Measurements from ENCODE around the gene ZDHHC11B. TPM values are rescaled to one million over a fixed set of nuclear protein-coding genes. Genes with fewer than 3 reads are reported as not detected.
"Not testable (repeated sequence)": the region's sequence is repeated elsewhere in the genome, so short reads cannot be mapped to it uniquely, and the experiment has no call there.

The ZDHHC11B gene
- polyA plus RNA-seq, 5 donors: 24.9 to 42.4 (median 39.3) TPM

- not testable (repeated sequence) for DNase-seq
These were observed 714 bp upstream of the ZDHHC11B start for GRCh38 chr5:785181-785705.

GRCh38 chr5:783881-784427 lies 575 bp downstream of the ZDHHC11B start:
- peak in 1 of 2 donors; percentile 36 for DNase-seq

GRCh38 chr5:783049-783802 lies 1.3 kb downstream of the ZDHHC11B start:
- not testable (repeated sequence) for DNase-seq

- DNase-seq: not testable (repeated sequence)
These were observed 2.2 kb downstream of the ZDHHC11B start for GRCh38 chr5:782356-782755.

- DNase-seq: not testable (repeated sequence)
These were observed 4.0 kb downstream of the ZDHHC11B start for GRCh38 chr5:780571-780970.

- not testable (repeated sequence) for DNase-seq
These were observed 5.6 kb downstream of the ZDHHC11B start for GRCh38 chr5:778967-779366.

- DNase-seq: not testable (repeated sequence)
These were observed 6.1 kb downstream of the ZDHHC11B start for GRCh38 chr5:778421-778820.

GRCh38 chr5:777756-778161 lies 6.8 kb downstream of the ZDHHC11B start:
- DNase-seq: no peak

- DNase-seq: peak in 1 of 2 donors; percentile 39
These were observed 7.4 kb downstream of the ZDHHC11B start for GRCh38 chr5:776862-777711.

- DNase-seq: no peak
These were observed 8.3 kb downstream of the ZDHHC11B start for GRCh38 chr5:775961-776861.

GRCh38 chr5:775595-775960 lies 9.0 kb downstream of the ZDHHC11B start:
- DNase-seq: not testable (repeated sequence)

- DNase-seq: not testable (repeated sequence)
These were observed 9.5 kb downstream of the ZDHHC11B start for GRCh38 chr5:774854-775505.

- DNase-seq: not testable (repeated sequence)
These were observed 10.2 kb downstream of the ZDHHC11B start for GRCh38 chr5:774304-774703.

- no peak for DNase-seq
These were observed 10.8 kb downstream of the ZDHHC11B start for GRCh38 chr5:773517-774264.

GRCh38 chr5:772931-773330 lies 11.6 kb downstream of the ZDHHC11B start:
- not testable (repeated sequence) for DNase-seq

- not testable (repeated sequence) for DNase-seq
These were observed 12.0 kb downstream of the ZDHHC11B start for GRCh38 chr5:772547-772890.

GRCh38 chr5:771841-772546 lies 12.5 kb downstream of the ZDHHC11B start:
- not testable (repeated sequence) for DNase-seq

- DNase-seq: not testable (repeated sequence)
These were observed 13.3 kb downstream of the ZDHHC11B start for GRCh38 chr5:771087-771781.

GRCh38 chr5:770585-770984 lies 13.9 kb downstream of the ZDHHC11B start:
- DNase-seq: not testable (repeated sequence)
